Measurements from ENCODE around the gene POFUT2. TPM values are rescaled to one million over a fixed set of nuclear protein-coding genes. Genes with fewer than 3 reads are reported as not detected.

POFUT2 gene
- total RNA-seq, 4 donors from 2014 or later: 29.9 to 79.3 (median 33.3) TPM

DNA sequence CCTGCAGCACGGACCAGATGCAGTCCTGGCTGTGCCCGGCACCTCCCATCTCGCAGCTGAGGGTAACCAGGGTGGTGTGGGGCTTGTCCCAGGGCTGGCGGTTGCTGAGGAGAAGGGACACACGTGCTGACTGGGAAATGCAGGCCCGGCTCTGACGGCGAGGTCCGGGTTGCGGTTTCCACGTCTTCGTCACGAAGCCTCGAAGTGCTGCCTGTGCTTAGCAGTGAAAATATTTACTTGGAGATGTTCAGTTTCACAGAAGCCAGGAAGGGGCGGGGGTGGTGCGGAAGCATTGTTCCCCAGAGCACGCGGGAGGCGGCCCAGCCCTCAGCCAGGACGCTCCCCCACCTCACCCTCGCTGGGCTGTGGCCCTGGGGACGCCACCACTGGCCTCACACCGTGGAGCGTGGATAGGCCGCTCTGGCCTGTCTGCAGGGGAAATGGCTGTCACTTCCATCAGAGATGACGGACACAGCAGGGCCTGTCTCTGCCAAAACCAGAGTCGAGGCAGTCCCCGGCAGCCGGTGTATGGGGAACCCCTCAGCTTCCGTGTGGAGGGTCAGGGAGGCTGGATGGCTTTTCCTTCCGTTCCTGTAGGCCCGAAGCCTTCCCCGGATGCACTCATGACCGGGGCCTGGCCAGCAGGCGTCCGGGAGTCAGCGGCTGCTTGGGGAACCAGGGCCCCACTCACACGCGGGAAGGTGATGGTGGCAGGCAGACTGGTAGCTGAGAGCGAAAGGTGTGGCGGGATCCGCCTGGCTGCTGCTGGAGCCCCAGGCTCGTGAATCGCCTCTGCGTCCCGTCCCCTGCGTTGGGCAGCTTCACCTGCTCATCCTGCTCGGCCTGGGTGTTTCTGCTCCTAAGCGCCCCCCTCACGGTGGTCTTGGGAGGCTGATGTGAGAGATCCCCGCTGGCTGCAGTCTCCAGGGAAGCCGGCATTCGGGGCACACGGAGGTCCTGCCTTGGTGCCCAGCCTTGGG, 14.7 kb upstream of the POFUT2 start:
- H3K4me3 ChIP-seq: no peak overlapping the region
- in situ Hi-C loops (cut with MboI; ENCODE audit: low pct_ligation_motif_present in 1 of 4, low pct_unique_long_range_greater_than_20kb in 1 of 4, low sequenced_read_pairs in 3 of 4): no loop called here

GRCh38 chr21:45301521-45302081, 13.9 kb upstream of the POFUT2 start:
- no peak overlapping the region for H3K4me3 ChIP-seq
- no peak for DNase-seq
- H3K9me3 ChIP-seq: no peaks in the 10 kb centered on the region
- intact Hi-C loops (cut with DNase I; ENCODE audit: low total_unique reads): no loop called here
- no peaks in the 10 kb centered on the region for H3K36me3 ChIP-seq
- H3K4me1 ChIP-seq: peaks cover 9 to 27% (median 21%) of the 10 kb centered on the region in 4 donors
- peak overlapping the region; percentile 78 to 85 (median 83) for H3K27ac ChIP-seq
- no peak for TF ChIP-seq CTCF (IDR thresholded peaks at IDR 0.05)
- no peak for TF ChIP-seq EP300 (IDR thresholded peaks at IDR 0.05; ENCODE audit: low read depth)
- no peak for TF ChIP-seq POLR2A (IDR thresholded peaks at IDR 0.05)
- no peak for TF ChIP-seq POLR2AphosphoS5 (IDR thresholded peaks at IDR 0.05)
- no peaks in the 10 kb centered on the region for H3K27me3 ChIP-seq
- WGBS, 2 donors (ENCODE audit: low coverage in 1 of 2): 89% methylated on average over 20 of the region's 20 CpGs; no CpG with 5 or more reads in 1 of the 2 donors
- in situ Hi-C loops (cut with MboI; ENCODE audit: low pct_ligation_motif_present in 1 of 4, low pct_unique_long_range_greater_than_20kb in 1 of 4, low sequenced_read_pairs in 3 of 4): no loop called here

More for the DNA sequence above, 14.7 kb upstream of the POFUT2 start:
- intact Hi-C loops (cut with DNase I; ENCODE audit: low total_unique reads): no loop called here
- 74% methylated on average over 54 of the region's 54 CpGs; no CpG with 5 or more reads in 1 of the 2 donors for WGBS, 2 donors (ENCODE audit: low coverage in 1 of 2)
- H3K27me3 ChIP-seq: no peaks in the 10 kb centered on the region
- H3K36me3 ChIP-seq: no peaks in the 10 kb centered on the region
- DNase-seq: peak; percentile 65
- H3K4me1 ChIP-seq: peaks cover 9 to 31% (median 25%) of the 10 kb centered on the region in 4 donors
- peak; percentile 98 for TF ChIP-seq EP300 (IDR thresholded peaks at IDR 0.05; ENCODE audit: low read depth)
- TF ChIP-seq POLR2AphosphoS5 (IDR thresholded peaks at IDR 0.05): peak; percentile 35 to 75 (median 66)
- no peak for TF ChIP-seq POLR2A (IDR thresholded peaks at IDR 0.05)
- no peak for TF ChIP-seq CTCF (IDR thresholded peaks at IDR 0.05)
- H3K27ac ChIP-seq: peak overlapping the region; percentile 78 to 85 (median 83)
- H3K9me3 ChIP-seq: no peaks in the 10 kb centered on the region

GRCh38 chr21:45300786-45301520, 13.3 kb upstream of the POFUT2 start:
- in situ Hi-C loops (cut with MboI; ENCODE audit: low pct_ligation_motif_present in 1 of 4, low pct_unique_long_range_greater_than_20kb in 1 of 4, low sequenced_read_pairs in 3 of 4): no loop called here
- intact Hi-C loops (cut with DNase I; ENCODE audit: low total_unique reads): no loop called here
- TF ChIP-seq POLR2AphosphoS5 (IDR thresholded peaks at IDR 0.05) (no peak), POLR2A (IDR thresholded peaks at IDR 0.05) (no peak), CTCF (IDR thresholded peaks at IDR 0.05) (no peak), EP300 (IDR thresholded peaks at IDR 0.05; ENCODE audit: low read depth) (no peak)
- Histone ChIP-seq H3K27ac (peak overlapping the region; percentile 78 to 85 (median 83)), H3K36me3 (no peaks in the 10 kb centered on the region), H3K4me1 (peaks cover 9 to 25% (median 18%) of the 10 kb centered on the region in 4 donors), H3K27me3 (no peaks in the 10 kb centered on the region), H3K4me3 (no peak overlapping the region), H3K9me3 (no peaks in the 10 kb centered on the region)
- WGBS, 2 donors (ENCODE audit: low coverage in 1 of 2): 80 to 100% methylated on average over 3 to 43 of the region's 43 CpGs
- no peak for DNase-seq
